Putamen (tissue), 1 donor: ENCODE measurements around the gene ENOX1.

ENCODE experiments used
- DNase-seq: peaks from one replicate; pipeline ENCODE4 v3.0.0-alpha.2; 2016; ENCODE audit warnings: low spot score

Gene ENOX1

GRCh38 chr13:43315522-43315921, 471.2 kb downstream of the ENOX1 start:
- no peak for DNase-seq

- DNase-seq = no peak
Measured at GRCh38 chr13:43309311-43309710, 477.5 kb downstream of the ENOX1 start.

- no peak for DNase-seq
Measured at GRCh38 chr13:43307921-43308433, 478.8 kb downstream of the ENOX1 start.

GRCh38 chr13:43307221-43307920, 479.4 kb downstream of the ENOX1 start:
- no peak for DNase-seq

- no peak for DNase-seq
Measured at GRCh38 chr13:43306372-43306771, 480.4 kb downstream of the ENOX1 start.

- DNase-seq = no peak
Measured at GRCh38 chr13:43305416-43305815, 481.4 kb downstream of the ENOX1 start.

- no peak for DNase-seq
Measured at GRCh38 chr13:43304945-43305344, 481.8 kb downstream of the ENOX1 start.

- no peak for DNase-seq
Measured at GRCh38 chr13:43304449-43304848, 482.3 kb downstream of the ENOX1 start.

GRCh38 chr13:43303033-43303729, 483.6 kb downstream of the ENOX1 start:
- peak; percentile 62 for DNase-seq

GRCh38 chr13:43301346-43301969, 485.3 kb downstream of the ENOX1 start:
- DNase-seq = no peak

GRCh38 chr13:43300865-43301264, 485.9 kb downstream of the ENOX1 start:
- no peak for DNase-seq

GRCh38 chr13:43299374-43299773, 487.4 kb downstream of the ENOX1 start:
- no peak for DNase-seq

GRCh38 chr13:43298816-43299215, 488.0 kb downstream of the ENOX1 start:
- DNase-seq = no peak

GRCh38 chr13:43297967-43298678, 488.6 kb downstream of the ENOX1 start:
- no peak for DNase-seq

- no peak for DNase-seq
Measured at GRCh38 chr13:43295825-43296564, 490.8 kb downstream of the ENOX1 start.

- DNase-seq = no peak
Measured at GRCh38 chr13:43295321-43295720, 491.5 kb downstream of the ENOX1 start.

- DNase-seq = no peak
Measured at GRCh38 chr13:43294412-43294811, 492.4 kb downstream of the ENOX1 start.

- DNase-seq = no peak
Measured at GRCh38 chr13:43293986-43294385, 492.8 kb downstream of the ENOX1 start.

GRCh38 chr13:43293561-43293960, 493.2 kb downstream of the ENOX1 start:
- DNase-seq = no peak

GRCh38 chr13:43293008-43293407, 493.8 kb downstream of the ENOX1 start:
- DNase-seq = no peak

GRCh38 chr13:43291287-43292060, 495.3 kb downstream of the ENOX1 start:
- DNase-seq = no peak
